H1 (cell line): ENCODE data around the gene CD34. TPM values are rescaled to one million over a fixed set of nuclear protein-coding genes. Genes with fewer than 3 reads are reported as not detected.

Source experiments
- CTCF ChIA-PET: fragments of 300-600 bp; sonication (Branson Sonifier 250); formaldehyde crosslinking; loops from one replicate; lab custom pipeline; 2021; ENCODE audit not compliant: partially characterized antibody; lab: Charles Lee
- POLR2A ChIA-PET: fragments of 300-600 bp; sonication (Branson Sonifier 250); formaldehyde crosslinking; loops from one replicate; lab custom pipeline; 2021; ENCODE audit warnings: inconsistent platforms; ENCODE audit not compliant: partially characterized antibody; lab: Charles Lee
- DNase-seq, 2 experiments: peaks; one replicate each; pipeline versions ENCODE4 v3.0.0 to v3.0.0-alpha.2; 2010 to 2022; ENCODE audit warnings: low spot score in 2 of 2, low read depth in 1 of 2, mixed read lengths in 1 of 2
- FAIRE-seq: peaks from 2 replicates; lab custom pipeline; 2011; peaks lifted over from hg19 to GRCh38; lab: Jason Lieb, UNC
- H2AFZ ChIP-seq: 2 replicates; pipeline ENCODE4 v1.8.1; 2012; ENCODE audit warnings: low read length, inconsistent platforms
- H2AK5ac ChIP-seq: 2 replicates; pipeline ENCODE4 v1.6.1; 2013; ENCODE audit warnings: low read depth, low read length
- H2BK120ac ChIP-seq: replicated peaks from 2 replicates; pipeline ENCODE3; 2013; ENCODE audit warnings: low read depth, low read length, inconsistent platforms
- H2BK12ac ChIP-seq: 2 replicates; pipeline ENCODE4 v1.6.1; 2013; ENCODE audit warnings: low read depth, low read length
- H2BK15ac ChIP-seq: 2 replicates; pipeline ENCODE4 v1.6.1; 2013; ENCODE audit warnings: low read length
- H2BK20ac ChIP-seq: 2 replicates; pipeline ENCODE4 v1.6.1; 2013; ENCODE audit warnings: low read length
- H2BK5ac ChIP-seq: 2 replicates; pipeline ENCODE4 v1.6.1; 2013; ENCODE audit warnings: low read depth, low read length
- H3K14ac ChIP-seq: 2 replicates; pipeline ENCODE4 v1.6.1; 2013; ENCODE audit warnings: inconsistent platforms; ENCODE audit not compliant: insufficient read length
- H3K18ac ChIP-seq: 2 replicates; pipeline ENCODE4 v1.6.1; 2013; ENCODE audit warnings: low read length; ENCODE audit errors: extremely low read depth
- H3K23ac ChIP-seq: 2 replicates; pipeline ENCODE4 v1.6.1; 2013; ENCODE audit warnings: inconsistent platforms; ENCODE audit not compliant: insufficient read length
- H3K23me2 ChIP-seq: 2 replicates; pipeline ENCODE4 v1.6.1; 2013; ENCODE audit warnings: low read depth, low read length
- H3K27ac ChIP-seq: 2 replicates; pipeline ENCODE4 v1.6.1; 2011; ENCODE audit warnings: low read depth, low read length, inconsistent platforms
- H3K27me3 ChIP-seq, 4 experiments: replicated peaks in 1 of 4; 1 replicate in 1 of 4; 2 replicates in 3 of 4; pipeline versions ENCODE4 v1.6.1 to v1.8.1; 2011 to 2013; ENCODE audit warnings: low read length in 3 of 4, mild to moderate bottlenecking in 3 of 4, inconsistent platforms in 2 of 4, mixed read lengths in 2 of 4, moderate library complexity in 1 of 4; ENCODE audit not compliant: control insufficient read depth in 3 of 4, insufficient read depth in 3 of 4; ENCODE audit errors: extremely low read depth in 1 of 4
- H3K36me3 ChIP-seq, 4 experiments: 2 replicates each; pipeline versions ENCODE4 v1.6.1 to v1.8.1; 2011 to 2013; ENCODE audit warnings: mild to moderate bottlenecking in 4 of 4, low read length in 3 of 4, moderate library complexity in 2 of 4, control low read depth in 1 of 4, inconsistent platforms in 1 of 4; ENCODE audit not compliant: insufficient read depth in 4 of 4, control insufficient read depth in 2 of 4
- H3K4ac ChIP-seq: replicated peaks from 2 replicates; pipeline ENCODE3; 2013; ENCODE audit warnings: low read length, low read depth, mixed read lengths, inconsistent platforms; ENCODE audit not compliant: insufficient read length
- H3K4me1 ChIP-seq, 4 experiments: replicated peaks in 1 of 4; 1 replicate in 1 of 4; 2 replicates in 3 of 4; pipeline versions ENCODE4 v1.6.1 to v1.8.1; 2011 to 2013; ENCODE audit warnings: low read length in 3 of 4, inconsistent platforms in 2 of 4, mixed read lengths in 1 of 4; ENCODE audit not compliant: insufficient read depth in 4 of 4, control insufficient read depth in 3 of 4
- H3K4me2 ChIP-seq, 2 experiments: 2 replicates each; pipeline versions ENCODE4 v1.6.1 to v1.8.1; 2011 to 2013; ENCODE audit warnings: low read depth in 2 of 2, low read length in 2 of 2, control low read depth in 1 of 2, inconsistent platforms in 1 of 2, mild to moderate bottlenecking in 1 of 2; ENCODE audit not compliant: insufficient read depth in 1 of 2
- H3K4me3 ChIP-seq, 4 experiments: fragments of 200-600, 300-600 bp in 1 of 4; sonication (generic), shearing (Covaris generic), sonication (Bioruptor Twin) in 1 of 4; 2 replicates each; pipeline versions ENCODE4 v1.5.1 to v1.8.1; 2011 to 2016; ENCODE audit warnings: low read length in 4 of 4, low read depth in 3 of 4, control low read depth in 2 of 4, inconsistent platforms in 2 of 4, mild to moderate bottlenecking in 2 of 4, mixed read lengths in 1 of 4, moderate library complexity in 1 of 4; ENCODE audit not compliant: insufficient read depth in 2 of 4; ENCODE audit errors: extremely low read depth in 1 of 4
- H3K56ac ChIP-seq: replicated peaks from 2 replicates; pipeline ENCODE3; 2013; ENCODE audit warnings: low read depth, mild to moderate bottlenecking, mixed read lengths, low read length, inconsistent platforms; ENCODE audit not compliant: insufficient read length
- H3K79me1 ChIP-seq: 2 replicates; pipeline ENCODE4 v1.6.1; 2013; ENCODE audit warnings: low read depth, low read length, control low read depth
- H3K79me2 ChIP-seq, 2 experiments: 2 replicates each; pipeline versions ENCODE4 v1.6.1 to v1.8.1; 2012 to 2013; ENCODE audit warnings: low read length in 2 of 2, mild to moderate bottlenecking in 2 of 2, inconsistent platforms in 1 of 2; ENCODE audit not compliant: insufficient read depth in 2 of 2, control insufficient read depth in 1 of 2
- H3K9ac ChIP-seq, 4 experiments: replicated peaks in 1 of 4; 1 replicate in 1 of 4; 2 replicates in 3 of 4; pipeline versions ENCODE4 v1.6.1 to v1.8.1; 2011 to 2013; ENCODE audit warnings: low read depth in 3 of 4, low read length in 3 of 4, control low read depth in 2 of 4, mild to moderate bottlenecking in 2 of 4, moderate library complexity in 2 of 4, inconsistent platforms in 1 of 4; ENCODE audit errors: extremely low read depth in 1 of 4
- H3K9me3 ChIP-seq, 2 experiments: 2 replicates each; pipeline versions ENCODE4 v1.6.1 to v1.8.1; 2012 to 2013; ENCODE audit warnings: mild to moderate bottlenecking in 2 of 2, moderate library complexity in 2 of 2, control low read depth in 1 of 2, inconsistent platforms in 1 of 2, low read depth in 1 of 2, low read length in 1 of 2, mixed read lengths in 1 of 2; ENCODE audit not compliant: insufficient read depth in 2 of 2
- H4K20me1 ChIP-seq, 2 experiments: replicated peaks in 1 of 2; 2 replicates each; pipeline versions ENCODE3 to v1.8.1; 2011 to 2013; ENCODE audit warnings: inconsistent platforms in 2 of 2, low read length in 2 of 2, mild to moderate bottlenecking in 1 of 2; ENCODE audit not compliant: insufficient read depth in 2 of 2, control insufficient read depth in 1 of 2
- H4K5ac ChIP-seq: 2 replicates; pipeline ENCODE4 v1.6.1; 2013; ENCODE audit warnings: low read length, low read depth, mixed read lengths, inconsistent platforms; ENCODE audit not compliant: insufficient read length
- H4K8ac ChIP-seq: 2 replicates; pipeline ENCODE4 v1.8.0; 2013; ENCODE audit warnings: mild to moderate bottlenecking, moderate library complexity, low read length, inconsistent platforms; ENCODE audit not compliant: insufficient read depth; ENCODE audit errors: extremely low read depth
- H4K91ac ChIP-seq: replicated peaks from 2 replicates; pipeline ENCODE3; 2013; ENCODE audit warnings: low read length, mixed read lengths, inconsistent platforms; ENCODE audit not compliant: insufficient read length
- CBX8 ChIP-seq: fragments of 300-800, 300-1000 bp; sonication (generic); IDR thresholded peaks from 2 replicates; pipeline ENCODE4 v1.7.1; 2016; ENCODE audit warnings: low read depth, low read length, borderline replicate concordance
- CHD2 ChIP-seq: IDR thresholded peaks from 2 replicates; pipeline ENCODE4 v1.6.1; 2012; ENCODE audit warnings: low read length, improper control_type of control experiment
- CREB1 ChIP-seq: IDR thresholded peaks from 2 replicates; pipeline ENCODE4 v1.6.1; 2012; ENCODE audit warnings: inconsistent platforms
- EP300 ChIP-seq, 2 experiments: IDR thresholded peaks; 1 replicate in 1 of 2; 2 replicates in 1 of 2; pipeline ENCODE4 v1.6.1; 2011 to 2012; ENCODE audit warnings: low read depth in 2 of 2, low read length in 2 of 2, mild to moderate bottlenecking in 2 of 2, borderline replicate concordance in 1 of 2, inconsistent platforms in 1 of 2, moderate library complexity in 1 of 2
- FOSL1 ChIP-seq: IDR thresholded peaks from 2 replicates; pipeline ENCODE4 v1.6.1; 2011; ENCODE audit warnings: mild to moderate bottlenecking, low read depth, low read length, moderate library complexity; ENCODE audit not compliant: insufficient read depth
- GTF2F1 ChIP-seq: IDR thresholded peaks from 2 replicates; pipeline ENCODE4 v1.6.1; 2012; ENCODE audit warnings: low read depth, low read length, improper control_type of control experiment, borderline replicate concordance
- HDAC6 ChIP-seq: IDR thresholded peaks from one replicate; pipeline ENCODE4 v1.7.1; 2012; ENCODE audit warnings: low read depth, mild to moderate bottlenecking, inconsistent platforms, low read length, moderate library complexity
- JUND ChIP-seq: IDR thresholded peaks from 2 replicates; pipeline ENCODE4 v1.6.1; 2011; ENCODE audit warnings: mild to moderate bottlenecking, improper control_type of control experiment, low read length
- KDM1A ChIP-seq: fragments of 200-600, 300-600 bp; sonication (generic); IDR thresholded peaks from 2 replicates; pipeline ENCODE4 v1.7.1; 2016; ENCODE audit warnings: mild to moderate bottlenecking, low read length, borderline replicate concordance
- NANOG ChIP-seq: IDR thresholded peaks from 2 replicates; pipeline ENCODE4 v1.6.1; 2011; ENCODE audit warnings: low read length, low read depth, mild to moderate bottlenecking, inconsistent platforms; ENCODE audit not compliant: insufficient read depth, poor library complexity, severe bottlenecking
- POLR2AphosphoS5 ChIP-seq: IDR thresholded peaks from 2 replicates; pipeline ENCODE4 v1.6.1; 2011; ENCODE audit warnings: low read depth, low read length
- RXRA ChIP-seq: IDR thresholded peaks from 2 replicates; pipeline ENCODE4 v1.6.1; 2011; ENCODE audit warnings: low read depth, mild to moderate bottlenecking, low read length, moderate library complexity; ENCODE audit not compliant: insufficient read depth
- SIRT6 ChIP-seq: IDR thresholded peaks from one replicate; pipeline ENCODE4 v1.7.1; 2012; ENCODE audit warnings: low read length, inconsistent platforms
- SP4 ChIP-seq: IDR thresholded peaks from 2 replicates; pipeline ENCODE4 v1.6.1; 2012; ENCODE audit warnings: low read length, inconsistent platforms
- TAF1 ChIP-seq: IDR thresholded peaks from 2 replicates; pipeline ENCODE4 v1.6.1; 2011; ENCODE audit warnings: mild to moderate bottlenecking, low read depth, low read length
- TEAD4 ChIP-seq: IDR thresholded peaks from 2 replicates; pipeline ENCODE4 v1.6.1; 2012; ENCODE audit warnings: low read depth, low read length, inconsistent platforms, mixed read lengths
- WGBS, 2 experiments: shearing (Covaris generic) in 1 of 2; methylation state at CpG; one replicate each; pipeline versions ENCODE4 v1.1.6 to v1.1.7; 2013 to 2015; ENCODE audit warnings: low lambda C conversion rate in 2 of 2, mixed read lengths in 2 of 2, inconsistent platforms in 1 of 2, low coverage in 1 of 2, missing lambda C conversion rate in 1 of 2; ENCODE audit not compliant: insufficient replicate concordance in 2 of 2, insufficient coverage in 1 of 2, insufficient read length in 1 of 2; ENCODE audit errors: extremely low coverage in 1 of 2, missing lambda C conversion rate in 1 of 2; 5-methylcytosine and 5-hydroxymethylcytosine counted together
- polyA plus RNA-seq, 7 experiments: library from polyadenylated mRNA; depleted of rRNA in 3 of 7; stranded (reverse) in 5 of 7; unstranded in 2 of 7; fragments of >200 nt in 5 of 7; fragments of 200-250 nt in 2 of 7; gene quantifications; 1 replicate in 5 of 7; 2 replicates in 1 of 7; 4 replicates in 1 of 7; pipeline versions ENCODE4 v1.2.1 to v1.2.3, GENCODE V29; 2011 to 2013; ENCODE audit warnings: missing spikeins in 2 of 7, mixed read lengths in 2 of 7
- total RNA-seq: library from RNA; stranded (reverse); fragmentation: NEBNext Ultra II Directional; extraction: Animal tissue kit (Norgen Biotek cat#: 25700); gene quantifications from 2 replicates; pipeline ENCODE4 v1.2.1, GENCODE V29; 2021

Gene CD34
- total and polyA plus RNA-seq, 2 of the 8 experiments (the other 6 are each of a cell fraction or from before 2014, with no cell fraction given): 0.39 to 0.54 TPM

DNA sequence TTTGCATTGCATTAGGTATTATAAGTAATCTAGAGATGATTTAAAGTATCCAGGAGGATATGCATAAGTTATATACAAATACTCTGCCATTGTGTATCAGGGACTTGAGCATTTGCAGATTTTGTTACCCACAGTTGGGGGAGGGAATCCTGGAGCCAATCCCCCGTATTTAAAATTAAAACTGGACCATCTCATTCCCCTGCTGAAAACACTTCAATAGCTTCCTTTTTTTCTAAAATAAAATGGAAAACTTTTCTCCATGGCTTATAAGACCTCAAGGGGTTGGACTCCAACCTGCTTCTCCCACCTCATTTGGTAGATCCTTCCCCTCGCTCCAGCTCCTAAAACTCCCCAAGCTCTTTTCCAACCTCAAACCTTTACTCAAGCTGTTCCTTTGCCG, 10.4 kb upstream of the CD34 start:
- no peak overlapping the region for H3K27ac ChIP-seq
- DNase-seq (no peak), FAIRE-seq (no peak)
- no peaks in the 10 kb centered on the region for H3K79me1 ChIP-seq
- no peak overlapping the region for H3K18ac ChIP-seq
- H3K4ac ChIP-seq: no peak overlapping the region
- CTCF ChIA-PET: interaction anchor here (0.5 to 4.2 kb wide), 4 partner anchors 15 to 150 kb away, joined by 3 to 21 read pairs (median 4); no protein-coding TSS in a partner anchor
- H3K79me2 ChIP-seq: no peaks in the 10 kb centered on the region
- H3K4me2 ChIP-seq: no peak overlapping the region
- H2BK20ac ChIP-seq: no peak overlapping the region
- no peak overlapping the region for H4K8ac ChIP-seq
- no peak overlapping the region for H2AFZ ChIP-seq
- H2BK15ac ChIP-seq: no peak overlapping the region
- H4K20me1 ChIP-seq: no peaks in the 10 kb centered on the region
- no peak overlapping the region for H3K14ac ChIP-seq
- H4K91ac ChIP-seq: no peak overlapping the region
- H3K23me2 ChIP-seq: no peaks in the 10 kb centered on the region
- H3K4me3 ChIP-seq: no peak overlapping the region
- H3K9me3 ChIP-seq: no peaks in the 10 kb centered on the region
- H3K27me3 ChIP-seq: no peaks in the 10 kb centered on the region
- no peak overlapping the region for H2BK5ac ChIP-seq
- H3K9ac ChIP-seq: no peak overlapping the region
- WGBS, 2 experiments: 81% methylated on average over 3 of the region's 3 CpGs; no CpG with 5 or more reads in 1 of the 2 experiments
- no peak overlapping the region for H4K5ac ChIP-seq
- no peak overlapping the region for H2BK120ac ChIP-seq
- H3K4me1 ChIP-seq: peaks cover 0 to 7% (median 1%) of the 10 kb centered on the region in 4 experiments; a peak in 3 of 7 replicates
- POLR2A ChIA-PET: no interaction called here
- H3K56ac ChIP-seq: no peak overlapping the region
- H2BK12ac ChIP-seq: no peak overlapping the region
- no peaks in the 10 kb centered on the region for H3K36me3 ChIP-seq
- no peak overlapping the region for H2AK5ac ChIP-seq
- H3K23ac ChIP-seq: no peak overlapping the region
- TF ChIP-seq FOSL1 (no peak), CHD2 (no peak), RXRA (no peak), CREB1 (no peak), GTF2F1 (no peak), CBX8 (no peak), JUND (no peak), SIRT6 (no peak), EP300 (IDR thresholded peaks at IDR 0.05; ENCODE audit: borderline replicate concordance in 1 of 2, low read depth in 2 of 2, low read length in 2 of 2) (no peak), TEAD4 (no peak), HDAC6 (no peak), NANOG (no peak), TAF1 (no peak), POLR2AphosphoS5 (no peak), SP4 (no peak), KDM1A (no peak)
